Neuronal stem cell (in vitro differentiated cells): ENCODE results near the gene POLR1A.

ENCODE experiments used
- DNase-seq: peaks from one replicate; pipeline ENCODE4 v3.0.0-alpha.2; 2013; ENCODE audit warnings: low spot score
- H2AFZ ChIP-seq: one replicate; pipeline ENCODE4 v1.6.1; 2013; ENCODE audit warnings: mild to moderate bottlenecking, low read length, inconsistent platforms
- H2AK5ac ChIP-seq: 2 replicates; pipeline ENCODE4 v1.6.1; 2013; ENCODE audit warnings: low read depth, mild to moderate bottlenecking, inconsistent platforms, low read length, moderate library complexity, mixed read lengths
- H2BK120ac ChIP-seq: 2 replicates; pipeline ENCODE4 v1.6.1; 2013; ENCODE audit warnings: low read depth, mild to moderate bottlenecking, inconsistent platforms, low read length, moderate library complexity, mixed read lengths
- H2BK12ac ChIP-seq: one replicate; pipeline ENCODE4 v1.6.1; 2013; ENCODE audit warnings: low read length, inconsistent platforms
- H2BK15ac ChIP-seq: 2 replicates; pipeline ENCODE4 v1.6.1; 2013; ENCODE audit warnings: mild to moderate bottlenecking, low read length, inconsistent platforms, mixed read lengths
- H2BK5ac ChIP-seq: one replicate; pipeline ENCODE4 v1.6.1; 2013; ENCODE audit warnings: inconsistent platforms, mild to moderate bottlenecking, low read length, moderate library complexity
- H3K14ac ChIP-seq: one replicate; pipeline ENCODE4 v1.6.1; 2013; ENCODE audit warnings: low read length, inconsistent platforms
- H3K18ac ChIP-seq: 2 replicates; pipeline ENCODE4 v1.6.1; 2013; ENCODE audit warnings: low read length, inconsistent platforms
- H3K23ac ChIP-seq: 2 replicates; pipeline ENCODE4 v1.6.1; 2013; ENCODE audit warnings: low read depth, mild to moderate bottlenecking, mixed read lengths, low read length, inconsistent platforms; ENCODE audit not compliant: poor library complexity
- H3K27ac ChIP-seq: replicated peaks from 3 replicates; pipeline ENCODE4 v1.5.1; 2013; ENCODE audit warnings: low read length, inconsistent platforms
- H3K27me3 ChIP-seq, 3 experiments: 2 replicates each; pipeline ENCODE4 v1.6.1; 2013; ENCODE audit warnings: low read length in 3 of 3, mild to moderate bottlenecking in 2 of 3, inconsistent platforms in 1 of 3, low read depth in 1 of 3, mixed read lengths in 1 of 3, moderate library complexity in 1 of 3; ENCODE audit not compliant: control insufficient read depth in 3 of 3, insufficient read depth in 3 of 3
- H3K36me3 ChIP-seq, 2 donors: replicated peaks in 1 of 2; 2 replicates each; pipeline ENCODE4 v1.6.1; 2013; ENCODE audit warnings: low read length in 2 of 2; ENCODE audit not compliant: control insufficient read depth in 2 of 2, insufficient read depth in 2 of 2
- H3K4ac ChIP-seq: 2 replicates; pipeline ENCODE4 v1.6.1; 2013; ENCODE audit warnings: inconsistent platforms, mild to moderate bottlenecking, low read length, moderate library complexity
- H3K4me1 ChIP-seq, 2 donors: 1 replicate in 1 of 2; 2 replicates in 1 of 2; pipeline ENCODE4 v1.6.1; 2013; ENCODE audit warnings: low read length in 2 of 2, low read depth in 1 of 2; ENCODE audit not compliant: control insufficient read depth in 2 of 2, insufficient read depth in 1 of 2
- H3K4me2 ChIP-seq: one replicate; pipeline ENCODE4 v1.6.1; 2013; ENCODE audit warnings: mild to moderate bottlenecking, low read length, inconsistent platforms; ENCODE audit not compliant: insufficient read depth, poor library complexity, severe bottlenecking
- H3K4me3 ChIP-seq, 2 donors: 2 replicates each; pipeline ENCODE4 v1.5.1; 2013; ENCODE audit warnings: low read length in 2 of 2, mild to moderate bottlenecking in 2 of 2, inconsistent platforms in 1 of 2, moderate library complexity in 1 of 2
- H3K79me1 ChIP-seq: one replicate; pipeline ENCODE4 v1.6.1; 2013; ENCODE audit warnings: low read depth, mild to moderate bottlenecking, inconsistent platforms, low read length, moderate library complexity
- H3K9ac ChIP-seq: one replicate; pipeline ENCODE4 v1.6.1; 2013; ENCODE audit warnings: mild to moderate bottlenecking, low read depth, low read length, inconsistent platforms; ENCODE audit not compliant: poor library complexity
- H3K9me3 ChIP-seq, 2 donors: replicated peaks in 1 of 2; 2 replicates each; pipeline versions ENCODE3 to v1.6.1; 2013; ENCODE audit warnings: low read length in 2 of 2, mild to moderate bottlenecking in 2 of 2, inconsistent platforms in 1 of 2, low read depth in 1 of 2, mixed read lengths in 1 of 2, moderate library complexity in 1 of 2; ENCODE audit not compliant: control insufficient read depth in 2 of 2, insufficient read depth in 1 of 2
- H4K8ac ChIP-seq: one replicate; pipeline ENCODE4 v1.6.1; 2013; ENCODE audit warnings: low read depth, mild to moderate bottlenecking, inconsistent platforms, low read length, moderate library complexity
- H4K91ac ChIP-seq: one replicate; pipeline ENCODE4 v1.6.1; 2013; ENCODE audit warnings: low read length, low read depth, mild to moderate bottlenecking, inconsistent platforms; ENCODE audit not compliant: poor library complexity
- WGBS, 2 donors: extraction: QIAGEN DNeasy Blood & Tissue Kit; methylation state at CpG; one replicate each; pipeline ENCODE4 v1.1.7; 2013; ENCODE audit warnings: missing lambda C conversion rate in 2 of 2, mixed read lengths in 1 of 2; ENCODE audit not compliant: insufficient read length in 2 of 2, insufficient replicate concordance in 1 of 2; ENCODE audit errors: extremely low coverage in 2 of 2; 5-methylcytosine and 5-hydroxymethylcytosine counted together

Gene POLR1A

DNA sequence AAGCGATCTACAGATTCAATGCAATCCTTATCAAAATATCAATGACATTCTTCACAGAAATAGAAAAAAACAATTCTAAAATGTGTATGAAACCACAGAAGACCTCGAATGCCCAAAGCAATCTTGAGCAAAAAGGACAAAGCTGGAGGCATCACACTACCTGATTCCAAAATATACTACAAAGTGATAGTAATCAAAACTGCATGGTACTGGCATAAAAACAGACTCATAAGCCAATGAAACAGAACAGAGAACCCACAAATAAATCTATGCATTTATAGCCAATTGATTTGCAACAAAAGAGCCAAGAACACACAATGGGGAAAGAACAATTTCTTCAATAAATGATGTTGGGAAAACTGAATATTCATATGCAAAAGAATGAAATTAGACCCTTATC, 99.2 kb downstream of the POLR1A start:
- no peak overlapping the region for H4K8ac ChIP-seq
- no peak overlapping the region for H2BK120ac ChIP-seq
- H2BK12ac ChIP-seq, result no peak overlapping the region
- no peak for DNase-seq
- no peaks in the 10 kb centered on the region for H3K27me3 ChIP-seq
- H3K36me3 ChIP-seq, result no peaks in the 10 kb centered on the region
- no CpG with 5 or more reads among the region's 2 CpGs for WGBS, 2 donors
- H2BK5ac ChIP-seq, result no peak overlapping the region
- no peak overlapping the region for H3K4me3 ChIP-seq
- peaks cover 0 to 4% of the 10 kb centered on the region in 2 donors for H3K9me3 ChIP-seq
- H3K4me2 ChIP-seq, result no peak overlapping the region
- H2AFZ ChIP-seq, result no peak overlapping the region
- H2BK15ac ChIP-seq, result no peak overlapping the region
- no peak overlapping the region for H3K14ac ChIP-seq
- H3K9ac ChIP-seq, result no peak overlapping the region
- H3K79me1 ChIP-seq, result no peaks in the 10 kb centered on the region
- H3K23ac ChIP-seq, result no peak overlapping the region
- H4K91ac ChIP-seq, result no peak overlapping the region
- no peak overlapping the region for H3K27ac ChIP-seq
- H2AK5ac ChIP-seq, result no peak overlapping the region
- no peak overlapping the region for H3K18ac ChIP-seq
- no peak overlapping the region for H3K4ac ChIP-seq
- H3K4me1 ChIP-seq, result no peaks in the 10 kb centered on the region

DNA sequence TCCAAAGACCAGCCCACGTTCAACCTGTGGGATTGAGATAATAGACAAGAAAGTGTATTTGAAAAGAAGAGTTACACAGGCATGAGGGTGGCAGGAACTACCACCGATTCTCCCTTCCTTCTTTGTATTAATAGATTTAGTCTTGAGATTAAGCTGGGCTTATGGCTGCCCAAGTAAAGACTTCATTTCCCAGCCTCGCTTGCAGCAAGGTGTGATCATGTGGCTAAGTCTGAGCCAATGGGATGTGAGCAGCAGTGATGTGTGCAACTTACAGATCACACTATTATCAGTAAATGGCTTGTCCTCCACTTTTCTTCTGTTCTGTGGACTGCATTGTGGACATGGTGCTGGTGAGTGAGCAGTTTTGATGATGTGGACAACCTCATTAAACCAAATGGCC, 101.7 kb downstream of the POLR1A start:
- Histone ChIP-seq H3K23ac (no peak overlapping the region), H3K18ac (no peak overlapping the region), H4K91ac (no peak overlapping the region), H3K4me2 (no peak overlapping the region), H2BK120ac (no peak overlapping the region), H3K27ac (no peak overlapping the region), H3K4me3 (no peak overlapping the region), H3K9ac (no peak overlapping the region), H3K27me3 (no peaks in the 10 kb centered on the region), H2BK12ac (no peak overlapping the region), H3K36me3 (no peaks in the 10 kb centered on the region), H2BK5ac (no peak overlapping the region), H3K14ac (no peak overlapping the region), H2AK5ac (no peak overlapping the region), H4K8ac (no peak overlapping the region), H3K4ac (no peak overlapping the region), H3K4me1 (peaks cover 0 to 3% of the 10 kb centered on the region in 2 donors), H2BK15ac (no peak overlapping the region), H3K9me3 (peaks cover 0 to 6% of the 10 kb centered on the region in 2 donors), H2AFZ (no peak overlapping the region), H3K79me1 (no peaks in the 10 kb centered on the region)
- DNase-seq, result no peak
- no CpG with 5 or more reads among the region's 3 CpGs for WGBS, 2 donors

DNA sequence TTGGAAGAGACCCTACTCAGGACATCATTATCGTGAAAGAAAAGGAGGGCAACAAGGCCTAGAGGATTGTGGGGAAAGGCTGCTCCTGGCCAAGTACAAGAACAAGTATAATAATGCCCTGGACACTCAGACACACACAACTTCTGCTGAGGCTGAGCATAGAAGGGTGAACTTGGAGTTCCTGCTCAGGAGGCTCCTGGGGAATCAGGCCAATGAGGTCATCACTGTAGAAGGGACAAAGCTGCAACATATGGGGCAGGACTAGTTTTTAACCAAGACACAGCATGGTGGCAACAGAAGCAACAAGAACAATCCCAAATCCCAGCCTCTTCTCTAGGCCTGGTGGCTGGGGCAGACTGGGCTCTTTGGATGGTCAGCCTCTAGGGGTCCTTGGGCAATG, 102.6 kb downstream of the POLR1A start:
- Histone ChIP-seq H3K9ac (no peak overlapping the region), H2BK12ac (no peak overlapping the region), H3K27ac (no peak overlapping the region), H2AK5ac (no peak overlapping the region), H3K79me1 (no peaks in the 10 kb centered on the region), H2BK5ac (no peak overlapping the region), H3K4ac (no peak overlapping the region), H2BK15ac (no peak overlapping the region), H2BK120ac (no peak overlapping the region), H3K14ac (no peak overlapping the region), H4K8ac (no peak overlapping the region), H3K36me3 (no peaks in the 10 kb centered on the region), H3K9me3 (peaks cover 0 to 6% of the 10 kb centered on the region in 2 donors), H2AFZ (no peak overlapping the region), H3K18ac (no peak overlapping the region), H3K23ac (no peak overlapping the region), H3K4me1 (peaks cover 5 to 6% of the 10 kb centered on the region in 2 donors), H3K4me2 (no peak overlapping the region), H3K27me3 (no peaks in the 10 kb centered on the region), H3K4me3 (no peak overlapping the region), H4K91ac (no peak overlapping the region)
- no CpG with 5 or more reads among the region's 1 CpG for WGBS, 2 donors
- DNase-seq, result no peak

DNA sequence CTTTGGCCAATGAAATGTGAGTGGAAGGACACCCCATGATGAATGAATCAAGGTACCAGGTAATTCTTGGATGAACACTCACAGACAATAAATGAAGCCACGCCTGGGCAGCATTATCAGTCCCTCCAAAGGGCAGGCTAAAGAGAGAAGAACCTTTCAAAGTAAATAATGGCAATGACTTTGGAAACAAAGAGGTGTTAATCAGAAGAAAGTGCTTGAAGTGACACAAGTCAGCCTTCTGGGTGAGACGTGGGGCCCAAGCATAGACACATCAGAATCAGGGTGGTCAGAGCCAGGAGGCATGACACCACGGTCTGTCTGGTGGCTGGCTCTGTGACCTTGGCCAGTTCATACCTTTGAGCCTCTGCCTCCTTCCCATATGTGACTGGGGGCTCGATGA, 103.3 kb downstream of the POLR1A start:
- H3K4ac ChIP-seq, result no peak overlapping the region
- WGBS, 2 donors, result no CpG with 5 or more reads among the region's 4 CpGs
- no peak overlapping the region for H3K14ac ChIP-seq
- no peak overlapping the region for H3K27ac ChIP-seq
- no peak overlapping the region for H2AK5ac ChIP-seq
- H3K9me3 ChIP-seq, result peaks cover 0 to 6% of the 10 kb centered on the region in 2 donors
- H2AFZ ChIP-seq, result no peak overlapping the region
- no peak overlapping the region for H3K4me2 ChIP-seq
- H3K23ac ChIP-seq, result no peak overlapping the region
- H2BK12ac ChIP-seq, result no peak overlapping the region
- DNase-seq, result no peak
- no peak overlapping the region for H4K91ac ChIP-seq
- no peak overlapping the region for H3K4me3 ChIP-seq
- no peaks in the 10 kb centered on the region for H3K36me3 ChIP-seq
- no peak overlapping the region for H3K9ac ChIP-seq
- peaks cover 7 to 11% of the 10 kb centered on the region in 2 donors for H3K4me1 ChIP-seq
- H2BK120ac ChIP-seq, result no peak overlapping the region
- H2BK5ac ChIP-seq, result no peak overlapping the region
- no peaks in the 10 kb centered on the region for H3K27me3 ChIP-seq
- H2BK15ac ChIP-seq, result no peak overlapping the region
- no peaks in the 10 kb centered on the region for H3K79me1 ChIP-seq
- no peak overlapping the region for H4K8ac ChIP-seq
- no peak overlapping the region for H3K18ac ChIP-seq
